Stimulated activated CD4-positive, alpha-beta T cell treated with anti-CD3 and anti-CD28 coated beads, Interleukin-12 subunit alpha, Interleukin-12 subunit beta, amount 100 ng/mL, for 48 hours (primary cell): Measurements from ENCODE around the gene STK32C.
A peak's percentile ranks its signal among the peaks of the same experiment; 100 is the strongest.

ENCODE experiments used
- DNase-seq, 3 donors: peaks; one replicate each; pipeline ENCODE4 v3.0.0-alpha.2; 2020; ENCODE audit warnings: low read depth in 2 of 3, low spot score in 1 of 3

Gene STK32C

GRCh38 chr10:132236161-132236560, 71.6 kb downstream of the STK32C start:
- no peak for DNase-seq

GRCh38 chr10:132234860-132235259, 72.9 kb downstream of the STK32C start:
- DNase-seq = no peak

DNA sequence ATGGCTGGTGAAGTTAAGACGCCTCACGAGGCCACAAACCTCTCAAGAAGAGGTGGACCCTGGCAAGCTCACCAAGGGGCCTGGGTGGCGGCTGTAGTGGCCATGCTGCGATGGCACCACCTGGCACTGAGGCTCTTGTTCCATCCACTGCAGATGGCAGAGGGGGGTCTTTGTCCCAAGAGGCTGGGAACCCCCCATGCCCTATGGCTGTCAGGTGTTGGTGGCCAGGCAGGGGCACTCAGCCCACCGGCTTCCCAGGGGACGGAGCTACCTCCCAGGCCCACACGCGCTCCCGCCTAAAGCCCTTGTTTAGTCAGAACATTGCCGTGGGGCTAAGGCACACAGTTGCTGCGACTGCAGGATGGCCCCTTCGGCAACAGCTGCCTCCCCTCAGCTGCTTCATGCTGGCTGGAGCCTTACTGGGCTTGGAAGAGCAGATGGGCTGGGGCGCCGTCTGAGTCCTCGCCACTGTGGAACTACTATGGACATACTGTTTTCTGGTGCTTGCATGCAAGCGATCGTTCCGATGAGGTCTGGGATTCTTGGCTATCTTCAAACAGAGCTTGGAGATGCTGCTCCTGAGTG, 74.2 kb downstream of the STK32C start:
- no peak for DNase-seq

- no peak for DNase-seq
Observed at GRCh38 chr10:132232981-132233380, 74.8 kb downstream of the STK32C start.

DNA sequence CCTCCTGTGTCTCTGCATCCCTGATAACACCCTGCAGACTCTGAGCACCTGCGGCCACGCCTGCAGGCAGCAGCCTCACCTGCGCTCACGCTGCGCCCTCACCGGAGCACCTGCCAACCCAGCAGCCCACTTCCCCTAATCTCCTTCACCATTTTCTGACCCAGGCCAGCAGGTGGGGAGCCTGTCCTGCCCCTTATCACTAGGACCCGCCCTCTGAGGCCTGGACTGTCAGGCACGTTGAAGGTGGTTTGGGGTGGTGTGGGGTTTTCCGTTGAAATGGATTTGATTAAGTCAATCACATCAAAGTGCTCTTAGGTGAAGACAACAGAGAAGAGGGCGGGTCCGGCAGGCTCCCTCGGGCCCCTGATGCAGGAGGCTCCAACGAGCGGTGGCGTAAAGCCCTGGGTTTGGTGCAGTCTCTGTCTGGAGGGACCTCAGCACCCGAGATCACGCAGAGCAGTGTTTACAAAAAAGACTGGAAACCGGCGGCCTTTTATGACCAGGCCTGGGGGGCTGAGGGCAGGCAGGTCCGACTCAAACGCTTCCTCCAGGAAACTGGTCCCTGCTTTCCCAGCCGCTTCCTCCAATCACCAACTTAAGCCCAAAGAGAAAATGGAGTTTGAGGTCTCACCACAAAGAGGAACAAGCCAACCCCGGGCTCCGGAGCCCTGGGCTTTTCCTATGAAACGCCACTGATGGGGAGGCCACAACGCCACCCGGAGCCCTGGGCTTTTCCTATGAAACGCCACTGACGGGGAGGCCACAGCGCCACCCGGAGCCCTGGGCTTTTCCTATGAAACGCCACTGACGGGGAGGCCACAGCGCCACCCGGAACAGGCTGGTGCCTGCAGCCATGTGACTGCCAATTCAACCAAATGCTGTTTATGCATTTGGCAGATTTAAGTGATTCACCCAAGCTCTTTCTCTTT, 75.5 kb downstream of the STK32C start:
- peak in 2 of 3 donors; percentile 16 to 19 for DNase-seq

- no peak for DNase-seq
Observed at GRCh38 chr10:132231656-132232022, 76.1 kb downstream of the STK32C start.

DNA sequence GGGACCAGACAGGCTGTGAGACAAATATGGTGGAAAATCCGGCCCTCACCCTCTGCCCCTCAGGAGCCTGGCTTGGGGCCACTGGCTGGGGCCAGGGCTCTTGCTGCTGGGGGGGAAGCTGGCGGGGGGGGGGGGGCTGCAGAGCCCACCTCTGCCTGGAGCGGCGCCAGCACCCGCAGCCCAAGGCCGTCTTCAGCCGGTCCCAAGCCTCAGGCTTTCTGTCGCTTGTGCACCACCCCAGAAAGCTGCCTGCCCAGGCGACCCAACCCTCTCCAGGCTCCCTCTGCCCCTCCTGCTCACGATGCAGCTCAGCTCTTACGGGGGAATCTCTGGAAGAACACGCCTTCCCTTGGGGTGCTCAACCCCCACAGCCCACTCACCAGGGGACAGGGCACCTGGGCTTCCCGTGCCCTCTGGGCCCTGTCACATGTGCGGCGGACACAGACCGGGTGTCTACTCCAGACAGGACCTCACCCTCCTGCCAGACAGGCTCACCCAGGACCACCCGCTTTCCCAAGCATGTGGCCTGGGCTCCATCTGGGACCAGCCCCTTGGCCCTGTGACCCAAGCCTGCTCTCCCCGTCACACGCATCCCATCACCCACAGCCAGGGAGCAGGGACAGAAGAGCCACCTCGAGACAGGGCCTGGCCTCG, 77.1 kb downstream of the STK32C start:
- no peak for DNase-seq

- DNase-seq = peak in 1 of 3 donors; percentile 35
Observed at GRCh38 chr10:132229834-132230556, 77.8 kb downstream of the STK32C start.

DNA sequence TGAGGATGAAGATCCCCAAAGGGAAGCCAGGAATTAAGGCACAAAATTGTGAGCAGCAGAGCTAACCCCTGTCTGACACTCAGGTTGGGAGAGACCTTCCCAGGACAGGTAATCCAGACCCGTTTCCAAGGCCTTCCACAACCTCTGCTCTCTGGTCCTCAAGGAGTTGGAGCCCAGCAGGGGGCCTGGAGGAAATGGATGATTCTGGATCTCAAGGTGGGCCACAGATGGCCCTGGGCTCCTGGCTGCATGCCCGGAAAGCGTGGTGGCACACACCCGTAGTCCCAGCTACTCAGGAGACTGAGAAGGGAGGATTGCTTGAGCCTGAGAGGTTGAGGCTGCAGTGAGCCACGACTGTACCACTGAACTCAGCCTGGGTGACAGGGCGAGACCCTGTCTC, 78.7 kb downstream of the STK32C start:
- no peak for DNase-seq

DNA sequence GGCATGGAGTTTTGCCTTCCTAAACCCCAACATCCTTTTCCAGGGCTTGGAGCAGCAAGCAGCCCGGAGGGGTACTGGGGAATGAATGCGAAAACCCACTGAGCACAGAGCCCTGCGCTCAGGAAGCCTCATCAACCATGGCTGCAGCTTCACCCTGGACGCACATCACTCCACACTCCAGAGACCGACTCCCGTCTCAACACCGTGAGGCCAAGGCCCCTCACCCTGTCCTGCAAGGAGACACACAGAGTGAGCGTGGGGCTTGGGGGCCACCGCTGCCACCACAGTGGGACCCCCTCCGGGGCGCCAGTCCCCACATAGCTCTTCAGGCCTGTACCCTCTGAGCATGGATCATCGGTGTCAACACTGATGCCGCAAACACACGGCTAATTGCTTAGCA, 79.1 kb downstream of the STK32C start:
- DNase-seq = no peak

DNA sequence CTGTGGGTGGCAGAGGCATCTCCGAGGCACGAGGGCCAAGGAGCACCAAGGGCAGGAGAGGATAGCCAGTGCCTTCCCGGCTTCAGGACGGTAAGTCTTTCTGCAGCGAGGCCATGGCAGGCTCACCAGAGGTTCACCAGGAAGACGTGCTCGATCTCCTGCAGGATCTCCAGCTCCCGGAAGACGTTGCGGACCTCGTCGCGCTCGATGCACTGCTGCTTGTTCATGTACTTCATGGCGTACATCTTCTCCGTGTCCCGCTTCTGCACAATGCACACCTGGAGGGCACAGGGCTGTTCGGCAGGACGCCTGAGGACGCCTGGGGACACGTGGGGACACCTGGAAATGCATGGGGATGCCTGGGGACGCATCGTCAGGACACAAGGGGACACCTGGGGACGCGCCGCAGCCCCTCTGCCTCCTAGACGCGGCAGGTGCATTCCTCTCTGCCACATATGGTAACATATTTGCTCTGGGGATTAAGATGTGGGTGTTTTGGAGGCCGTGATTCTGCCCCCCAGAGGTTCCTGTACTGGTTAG, 79.8 kb downstream of the STK32C start:
- no peak for DNase-seq

- DNase-seq = no peak
Observed at GRCh38 chr10:132226586-132227405, 81.0 kb downstream of the STK32C start.

DNA sequence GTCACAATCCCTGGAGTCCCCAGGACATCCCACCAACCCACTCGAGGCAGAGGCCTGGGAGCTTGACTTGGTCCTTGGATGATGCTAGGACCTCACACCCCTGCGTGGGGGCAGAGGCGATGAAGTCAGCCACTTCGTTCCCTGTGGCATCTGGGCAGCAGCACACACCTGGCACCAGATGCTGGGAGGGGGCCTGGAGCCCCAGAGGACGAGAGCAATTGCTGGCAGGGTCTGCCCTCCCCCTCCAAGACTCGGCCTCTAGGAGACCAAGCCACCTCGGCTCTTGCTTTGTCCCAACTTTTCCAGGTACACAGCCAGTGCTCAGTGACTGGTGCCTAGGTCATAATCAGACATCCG, 81.9 kb downstream of the STK32C start:
- no peak for DNase-seq

DNA sequence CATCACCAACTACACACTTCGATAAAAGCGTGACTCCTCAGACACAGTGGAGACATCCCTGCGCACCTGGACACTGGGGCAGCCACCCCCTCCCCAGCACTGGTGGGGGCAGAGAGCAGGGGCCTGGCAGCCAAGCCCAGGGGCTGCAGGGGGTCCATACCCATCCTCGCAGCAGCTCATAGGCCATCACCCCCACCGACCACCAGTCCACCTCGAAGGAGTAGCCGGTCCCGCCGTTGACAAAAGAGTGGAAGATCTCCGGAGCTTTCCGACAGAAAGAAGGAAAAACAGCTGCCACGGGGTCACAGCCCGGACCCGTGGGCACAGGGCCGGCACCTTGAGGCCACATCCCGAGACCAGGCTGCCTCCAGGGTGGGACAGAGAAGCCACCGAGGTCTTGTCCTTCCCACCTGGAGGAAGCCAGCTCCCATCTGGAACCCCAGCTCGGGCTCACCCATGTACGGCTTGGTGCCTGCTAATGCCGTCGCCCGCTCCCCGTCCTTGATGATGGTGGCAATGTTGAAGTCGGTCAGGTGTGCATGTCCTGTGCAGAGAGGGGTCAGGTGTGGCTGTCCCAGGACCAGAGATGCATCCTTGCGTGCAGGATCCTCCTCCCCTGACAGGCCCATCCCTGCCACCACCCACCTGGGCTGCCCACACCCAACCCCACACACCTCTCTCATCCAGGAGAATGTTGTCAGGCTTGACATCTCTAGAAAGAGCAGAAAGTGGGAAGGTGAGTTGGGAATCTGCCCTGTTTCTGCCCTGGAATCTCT, 82.5 kb downstream of the STK32C start:
- no peak for DNase-seq

- no peak for DNase-seq
Observed at GRCh38 chr10:132224343-132225072, 83.2 kb downstream of the STK32C start.

DNA sequence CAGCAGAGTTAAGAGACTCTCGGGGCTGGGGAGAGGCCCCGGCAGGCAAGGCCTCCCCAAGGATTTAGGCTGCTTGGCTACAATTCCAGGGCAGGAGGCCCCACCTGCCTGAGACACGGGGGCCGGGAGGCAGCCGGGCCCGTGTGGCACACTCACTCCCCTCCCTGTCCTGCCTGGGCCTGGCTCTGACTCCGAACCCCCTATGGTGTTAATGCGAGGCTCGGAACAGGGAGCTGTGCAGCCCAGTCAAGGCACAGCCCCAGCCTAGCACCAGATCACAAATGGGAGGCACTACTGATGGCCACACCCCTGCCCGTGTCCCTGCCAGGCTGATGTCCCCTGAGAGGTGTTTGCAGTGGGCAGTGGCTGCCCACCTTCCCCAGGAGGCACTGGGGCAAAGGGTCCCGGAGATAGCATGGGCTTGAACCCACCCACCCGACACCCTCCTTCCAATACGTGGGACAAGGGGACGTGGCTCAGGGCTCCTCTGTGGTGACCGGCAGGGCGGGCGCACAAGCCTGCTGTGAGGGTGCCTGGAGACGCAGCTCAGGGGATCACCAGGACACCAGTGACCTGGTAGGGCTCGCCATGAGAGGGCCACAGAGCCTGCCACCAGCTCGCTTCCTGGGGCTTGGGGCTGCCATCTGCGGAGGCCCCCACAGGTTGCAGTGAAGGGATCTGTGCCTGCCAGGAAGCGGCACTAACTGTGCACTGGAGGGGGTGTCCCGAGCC, 84.0 kb downstream of the STK32C start:
- DNase-seq = no peak

- DNase-seq = peak; percentile 52 to 64 (median 53)
Observed at GRCh38 chr10:132223156-132223590, 84.6 kb downstream of the STK32C start.

DNA sequence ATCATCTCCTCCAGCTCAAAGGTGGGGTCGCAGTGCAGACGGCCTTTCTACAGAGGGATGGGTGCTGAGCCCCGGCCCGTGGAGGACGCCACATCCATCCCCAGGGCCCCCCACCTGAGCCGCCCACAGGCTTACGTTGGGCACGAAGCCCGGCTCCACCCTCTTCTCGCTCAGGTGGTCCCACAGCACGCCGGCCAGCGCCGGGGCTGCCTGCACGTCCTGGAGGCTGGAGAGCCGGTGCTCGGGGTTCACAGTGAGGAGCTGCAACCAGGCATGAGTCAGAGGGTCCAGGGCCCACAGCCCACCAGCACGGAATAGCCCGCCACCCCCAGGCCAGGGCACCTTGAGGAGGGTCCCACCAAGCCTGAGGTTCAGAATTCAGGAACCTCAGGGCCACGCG, 85.0 kb downstream of the STK32C start:
- no peak for DNase-seq
